HL-60 (cell line): Measurements from ENCODE around the gene KPTN.

ENCODE experiments used
- DNase-seq, 2 experiments: peaks; one replicate each; pipeline ENCODE4 v3.0.0-alpha.2; 2010 to 2020; ENCODE audit warnings: low read depth in 1 of 2, low spot score in 1 of 2
- H3K27ac ChIP-seq: fragments of 250-450 bp; sonication (Bioruptor Pico); replicated peaks from 2 replicates; pipeline ENCODE4 v1.5.1; 2020; ENCODE audit warnings: mild to moderate bottlenecking, moderate library complexity
- H3K27me3 ChIP-seq: fragments of 250-450 bp; sonication (Bioruptor Pico); 2 replicates; pipeline ENCODE4 v1.5.1; 2021; ENCODE audit warnings: mild to moderate bottlenecking, moderate library complexity; ENCODE audit not compliant: insufficient read depth, poor library complexity, severe bottlenecking
- H3K4me3 ChIP-seq: replicated peaks from 2 replicates; pipeline ENCODE4 v1.5.1; 2011; ENCODE audit warnings: mild to moderate bottlenecking, control low read depth, low read length; ENCODE audit not compliant: insufficient read depth
- CTCF ChIP-seq: IDR thresholded peaks from one replicate; pipeline ENCODE4 v1.5.1; 2011; ENCODE audit warnings: low read length, control low read depth, inconsistent platforms; ENCODE audit not compliant: insufficient read depth
- GABPA ChIP-seq: IDR thresholded peaks from 2 replicates; pipeline ENCODE4 v1.6.1; 2012; ENCODE audit warnings: low read depth
- POLR2AphosphoS5 ChIP-seq: IDR thresholded peaks from 2 replicates; pipeline ENCODE4 v1.6.1; 2012; ENCODE audit warnings: low read depth
- REST ChIP-seq: IDR thresholded peaks from 2 replicates; pipeline ENCODE4 v1.6.1; 2012; ENCODE audit warnings: low read depth; ENCODE audit not compliant: insufficient replicate concordance
- SPI1 ChIP-seq: IDR thresholded peaks from 2 replicates; pipeline ENCODE4 v1.6.1; 2012; ENCODE audit warnings: low read depth, mild to moderate bottlenecking, borderline replicate concordance

Gene KPTN

GRCh38 chr19:47459477-47459876, 24.5 kb downstream of the KPTN start:
- Histone ChIP-seq H3K27me3 (peaks cover 19% of the 10 kb centered on the region), H3K4me3 (no peak overlapping the region), H3K27ac (no peak overlapping the region)
- DNase-seq = no peak
- no peak for TF ChIP-seq POLR2AphosphoS5
- no peak for TF ChIP-seq SPI1
- TF ChIP-seq GABPA = no peak
- no peak for TF ChIP-seq REST
- no peak for TF ChIP-seq CTCF

- no peak overlapping the region for H3K27ac ChIP-seq
- peaks cover 19% of the 10 kb centered on the region for H3K27me3 ChIP-seq
- H3K4me3 ChIP-seq = no peak overlapping the region
- no peak for DNase-seq
- TF ChIP-seq CTCF (no peak), REST (no peak), SPI1 (no peak), GABPA (no peak), POLR2AphosphoS5 (no peak)
Measured at GRCh38 chr19:47458672-47459071, 25.3 kb downstream of the KPTN start.

GRCh38 chr19:47456721-47457474, 27.1 kb downstream of the KPTN start:
- Histone ChIP-seq H3K27ac (no peak overlapping the region), H3K4me3 (no peak overlapping the region), H3K27me3 (peaks cover 19% of the 10 kb centered on the region)
- TF ChIP-seq CTCF = no peak
- no peak for TF ChIP-seq SPI1
- no peak for TF ChIP-seq GABPA
- TF ChIP-seq REST = no peak
- no peak for TF ChIP-seq POLR2AphosphoS5
- no peak for DNase-seq
